GM12874 (cell line): ENCODE results near the gene WDPCP.

Source experiments
- TF ChIP-seq, protein P1 (sequence below): IDR thresholded peaks from 2 replicates; pipeline ENCODE4 v1.5.1; 2011; ENCODE audit warnings: low read depth, mild to moderate bottlenecking, control low read depth, low read length, moderate library complexity; ENCODE audit not compliant: insufficient read depth

WDPCP gene

DNA sequence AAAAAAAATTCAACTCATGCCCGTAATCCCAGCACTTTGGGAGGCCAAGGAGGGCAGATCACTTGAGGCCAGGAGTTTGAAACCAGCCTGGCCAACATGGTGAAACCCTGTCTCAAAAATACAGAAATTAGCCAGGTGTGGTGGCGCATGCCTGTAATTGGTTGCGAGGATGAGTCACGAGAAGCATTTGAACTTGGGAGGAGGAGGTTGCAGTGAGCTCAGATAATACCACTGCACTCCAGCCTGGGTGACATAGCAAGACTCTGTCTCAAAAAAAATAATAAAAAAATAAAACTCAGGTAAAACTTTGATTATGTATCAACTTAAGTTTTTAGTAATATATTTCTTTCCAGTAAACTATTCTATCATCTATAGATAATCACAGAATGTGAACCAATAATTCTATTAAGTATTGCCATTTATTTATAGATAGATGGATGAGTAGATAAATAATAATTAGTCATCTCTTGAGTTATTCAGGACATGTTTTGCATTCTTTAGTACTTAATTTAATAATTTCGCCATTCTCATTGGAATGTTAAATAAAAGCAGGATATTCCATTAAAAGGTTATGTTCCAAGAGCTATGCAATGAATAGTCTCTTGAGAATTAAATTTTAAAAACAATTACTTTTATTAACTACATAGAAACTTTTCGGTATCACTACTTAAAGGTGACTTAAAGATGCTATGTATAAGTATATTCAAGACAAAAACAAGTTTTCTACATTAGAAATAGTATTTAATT is 48.7 kb downstream of the WDPCP start:
- TF ChIP-seq, protein P1, sequence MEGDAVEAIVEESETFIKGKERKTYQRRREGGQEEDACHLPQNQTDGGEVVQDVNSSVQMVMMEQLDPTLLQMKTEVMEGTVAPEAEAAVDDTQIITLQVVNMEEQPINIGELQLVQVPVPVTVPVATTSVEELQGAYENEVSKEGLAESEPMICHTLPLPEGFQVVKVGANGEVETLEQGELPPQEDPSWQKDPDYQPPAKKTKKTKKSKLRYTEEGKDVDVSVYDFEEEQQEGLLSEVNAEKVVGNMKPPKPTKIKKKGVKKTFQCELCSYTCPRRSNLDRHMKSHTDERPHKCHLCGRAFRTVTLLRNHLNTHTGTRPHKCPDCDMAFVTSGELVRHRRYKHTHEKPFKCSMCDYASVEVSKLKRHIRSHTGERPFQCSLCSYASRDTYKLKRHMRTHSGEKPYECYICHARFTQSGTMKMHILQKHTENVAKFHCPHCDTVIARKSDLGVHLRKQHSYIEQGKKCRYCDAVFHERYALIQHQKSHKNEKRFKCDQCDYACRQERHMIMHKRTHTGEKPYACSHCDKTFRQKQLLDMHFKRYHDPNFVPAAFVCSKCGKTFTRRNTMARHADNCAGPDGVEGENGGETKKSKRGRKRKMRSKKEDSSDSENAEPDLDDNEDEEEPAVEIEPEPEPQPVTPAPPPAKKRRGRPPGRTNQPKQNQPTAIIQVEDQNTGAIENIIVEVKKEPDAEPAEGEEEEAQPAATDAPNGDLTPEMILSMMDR, result no peak

DNA sequence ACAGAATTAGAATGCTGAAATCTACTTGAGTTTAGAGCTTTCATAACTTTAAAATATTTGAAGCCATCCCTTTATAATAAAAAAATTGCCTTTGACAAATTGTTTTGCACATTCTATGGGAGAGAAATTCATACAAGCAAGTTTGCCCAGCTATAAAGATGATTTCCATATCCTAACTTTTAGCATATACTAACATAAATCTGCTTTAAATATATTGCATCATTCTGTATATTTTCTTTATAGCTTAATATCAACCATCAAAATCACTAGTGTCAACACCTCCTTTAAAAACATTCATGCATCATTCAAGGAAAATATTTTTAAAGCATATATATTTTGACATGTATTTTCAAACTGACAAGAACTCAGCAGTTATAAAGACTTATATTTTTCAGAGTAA is 49.9 kb downstream of the WDPCP start:
- TF ChIP-seq, protein P1, result no peak

DNA sequence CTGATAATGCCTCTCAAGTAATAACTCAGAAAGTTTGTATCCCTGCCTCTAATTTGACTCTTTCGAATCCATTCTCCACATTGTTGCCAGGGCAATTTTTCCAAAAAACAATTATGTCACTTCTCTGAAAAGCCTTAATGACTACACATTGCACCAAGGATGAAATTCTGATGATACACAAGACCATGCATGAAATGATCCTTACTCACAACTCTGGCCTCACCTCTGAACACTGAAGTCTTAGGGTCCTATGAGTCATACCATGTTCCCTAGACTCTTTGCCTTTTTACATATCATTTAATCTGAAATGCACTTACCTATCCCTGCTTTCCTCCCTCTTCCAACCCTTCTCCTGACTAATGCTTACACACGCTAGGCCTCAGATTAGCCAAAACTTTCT is 51.0 kb downstream of the WDPCP start:
- TF ChIP-seq, protein P1, result no peak

DNA sequence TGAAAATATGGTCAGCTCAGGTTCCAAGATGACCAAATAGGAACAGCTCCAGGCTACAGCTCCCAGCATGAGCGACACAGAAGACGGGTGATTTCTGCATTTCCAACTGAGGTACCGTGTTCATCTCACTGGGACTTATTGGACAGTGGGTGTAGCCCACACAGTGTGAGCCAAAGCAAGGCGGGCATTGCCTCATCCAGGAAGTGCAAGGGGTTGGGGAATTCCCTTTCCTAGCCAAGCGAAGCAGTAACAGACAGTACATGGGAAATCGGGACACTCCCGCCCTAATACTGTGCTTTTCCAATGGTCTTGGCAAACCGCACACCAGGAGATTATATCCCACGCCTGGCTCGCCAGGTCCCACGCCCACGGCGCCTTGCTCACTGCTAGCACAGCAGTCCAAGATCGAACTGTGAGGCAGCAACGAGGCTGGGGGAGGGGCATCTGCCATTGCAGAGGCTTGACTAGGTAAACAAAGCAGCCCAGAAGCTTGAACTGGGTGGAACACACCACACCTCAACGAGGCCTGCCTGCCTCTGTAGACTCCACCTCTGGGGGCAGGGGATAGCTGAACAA is 57.5 kb downstream of the WDPCP start:
- TF ChIP-seq, protein P1, result no peak

DNA sequence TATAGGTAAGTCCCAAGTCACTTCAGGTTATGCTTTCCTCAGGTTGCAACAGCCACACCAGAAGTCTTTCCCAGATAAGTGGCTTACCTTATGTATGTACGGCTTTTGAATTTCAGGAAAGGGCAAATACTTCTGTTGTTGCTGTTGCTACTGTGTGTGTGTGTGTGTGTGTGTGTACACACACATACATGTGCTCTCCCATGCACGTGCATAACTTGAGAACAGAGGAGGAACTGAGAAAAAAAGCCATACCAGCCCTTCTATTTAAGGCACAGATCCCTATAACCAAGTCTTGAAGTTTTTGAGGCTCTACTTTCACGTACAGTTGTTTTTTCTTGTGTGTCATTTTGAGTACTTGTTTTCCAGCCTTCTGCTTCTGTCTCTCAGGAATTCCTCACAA is 62.4 kb downstream of the WDPCP start:
- TF ChIP-seq, protein P1, result no peak

DNA sequence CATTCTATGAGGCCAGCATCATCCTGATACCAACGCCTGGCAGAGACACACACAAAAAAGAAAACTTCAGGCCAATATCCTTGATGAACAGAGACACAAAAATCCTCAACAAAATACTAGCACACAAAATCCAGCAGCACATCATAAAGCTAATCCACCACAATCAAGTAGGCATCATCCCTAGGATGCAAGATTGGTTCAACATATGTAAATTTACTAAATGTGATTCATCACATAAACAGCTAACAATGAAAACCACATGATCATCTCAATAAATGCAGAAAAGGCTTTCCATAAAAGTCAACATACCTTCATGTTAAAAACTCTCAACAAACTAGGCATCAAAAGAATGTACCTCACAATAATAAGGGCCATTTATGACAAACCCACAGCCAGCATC is 65.3 kb downstream of the WDPCP start:
- TF ChIP-seq, protein P1, result no peak

DNA sequence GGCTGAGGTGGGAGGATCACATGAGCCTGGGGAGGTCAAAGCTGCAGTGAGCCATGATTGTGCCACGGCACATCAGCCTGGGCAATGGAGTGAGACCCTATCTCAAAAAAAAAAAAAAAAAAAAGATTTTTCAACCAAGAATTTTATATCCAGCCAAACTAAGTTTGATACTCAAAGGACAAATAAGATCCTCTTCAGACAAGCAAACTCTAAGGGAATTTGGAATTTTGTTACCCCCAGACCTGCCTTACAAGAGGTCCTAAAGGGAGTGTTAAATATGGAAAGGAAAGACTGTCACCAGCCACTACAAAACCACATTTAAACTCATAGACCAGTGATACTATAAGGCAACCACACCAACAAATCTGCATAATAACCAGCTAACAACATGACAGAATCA is 67.5 kb downstream of the WDPCP start:
- TF ChIP-seq, protein P1, result no peak
